ENCODE measurements around the gene DNAH7. TPM values are rescaled to one million over a fixed set of nuclear protein-coding genes. Genes with fewer than 3 reads are reported as not detected.

Gene DNAH7
- total and polyA plus RNA-seq, 2 of the 8 experiments (the other 6 are each of a cell fraction or from before 2014, with no cell fraction given), result 0.07 to 0.08 TPM

DNA sequence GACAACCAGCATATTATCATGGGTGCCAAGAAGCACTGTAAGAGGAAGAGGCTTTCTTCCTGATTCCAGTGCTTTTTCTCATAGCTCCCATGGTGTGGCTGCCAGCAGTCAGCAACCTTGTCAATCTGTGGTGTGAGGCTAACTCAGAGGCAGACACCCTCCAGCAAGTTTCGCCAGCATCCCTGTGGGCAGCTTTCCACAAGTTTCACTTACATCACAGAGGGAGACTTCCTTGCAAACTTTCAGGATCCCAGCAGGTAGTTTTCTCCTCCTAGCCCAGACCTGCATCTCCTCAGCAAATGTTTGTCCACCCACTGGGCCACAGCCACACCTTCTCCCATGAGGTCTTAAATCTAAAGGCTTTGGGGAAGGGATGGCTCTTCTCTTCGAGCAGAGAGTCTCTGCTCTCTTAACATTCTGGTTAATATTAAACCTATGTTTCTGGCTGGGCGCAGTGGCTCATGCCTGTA lies 9.1 kb downstream of the DNAH7 start (continued):
- no peak for TF ChIP-seq CEBPB (IDR thresholded peaks at IDR 0.05; ENCODE audit: low read depth, low read length)
- no peak for TF ChIP-seq CBX5 (IDR thresholded peaks at IDR 0.05; ENCODE audit: low read depth, low read length)
- TF ChIP-seq NANOG (IDR thresholded peaks at IDR 0.05; ENCODE audit: insufficient read depth, low read depth, low read length, poor library complexity, severe bottlenecking), result no peak
- TF ChIP-seq ASH2L (IDR thresholded peaks at IDR 0.05; ENCODE audit: low read length), result no peak
